HEK293 (cell line): Measurements from ENCODE around the gene OR4S2.

Source experiments
- CTCF ChIA-PET: fragments of 350-600 bp; formaldehyde crosslinking; extraction: SDS; loops from one replicate; lab custom pipeline; 2021; ENCODE audit warnings: antibody characterized with exemption; lab: Yijun Ruan, JAX
- POLR2A ChIA-PET: fragments of 300-600 bp; formaldehyde crosslinking; extraction: SDS; loops from one replicate; lab custom pipeline; 2020; ENCODE audit warnings: antibody characterized with exemption, inconsistent platforms; lab: Yijun Ruan, JAX
- H3K27ac ChIP-seq: fragments of 200-500 bp; sonication (Bioruptor generic); 2 replicates; pipeline ENCODE4 v1.5.1; 2014; ENCODE audit warnings: low read depth, low read length, control low read depth, inconsistent platforms; ENCODE audit errors: extremely low read depth
- H3K36me3 ChIP-seq, 2 experiments: fragments of 200-500 bp in 1 of 2; sonication (Bioruptor generic) in 1 of 2; 1 replicate in 1 of 2; 2 replicates in 1 of 2; pipeline ENCODE4 v1.5.1; 2014 to 2017; ENCODE audit warnings: inconsistent platforms in 2 of 2, low read length in 2 of 2; ENCODE audit not compliant: control insufficient read depth in 2 of 2, insufficient read depth in 1 of 2
- H3K4me1 ChIP-seq: fragments of 200-500 bp; sonication (Bioruptor generic); 2 replicates; pipeline ENCODE4 v1.5.1; 2014; ENCODE audit warnings: mild to moderate bottlenecking, low read length, inconsistent platforms; ENCODE audit not compliant: control insufficient read depth, insufficient read depth
- H3K4me3 ChIP-seq: 2 replicates; pipeline ENCODE4 v1.5.1; 2011; ENCODE audit warnings: low read depth, mild to moderate bottlenecking, control low read depth, low read length, moderate library complexity
- H3K9me3 ChIP-seq: fragments of 200-500 bp; sonication (Bioruptor generic); 2 replicates; pipeline ENCODE4 v1.5.1; 2014; ENCODE audit warnings: low read depth, low read length, inconsistent platforms; ENCODE audit not compliant: control insufficient read depth, insufficient read depth
- BCL11B ChIP-seq: fragments of 450-650 bp; formaldehyde crosslinking; IDR thresholded peaks from 2 replicates; pipeline ENCODE4 v1.5.1; 2016; ENCODE audit warnings: low read depth, missing biosample characterization, missing genetic modification characterization
- PRDM4 ChIP-seq: fragments of 450-650 bp; formaldehyde crosslinking; IDR thresholded peaks from 2 replicates; pipeline ENCODE4 v1.5.1; 2017; ENCODE audit warnings: missing biosample characterization, missing genetic modification characterization
- SP7 ChIP-seq: fragments of 450-650 bp; formaldehyde crosslinking; IDR thresholded peaks from 2 replicates; pipeline ENCODE4 v1.5.1; 2016; ENCODE audit warnings: missing biosample characterization, missing genetic modification characterization
- YY2 ChIP-seq: fragments of 450-650 bp; formaldehyde crosslinking; IDR thresholded peaks from 2 replicates; pipeline ENCODE4 v1.5.1; 2016; ENCODE audit warnings: missing biosample characterization, missing genetic modification characterization
- ZNF16 ChIP-seq: fragments of 450-650 bp; formaldehyde crosslinking; IDR thresholded peaks from 2 replicates; pipeline ENCODE4 v1.5.1; 2016; ENCODE audit warnings: low read depth, missing biosample characterization, missing genetic modification characterization
- ZNF169 ChIP-seq: fragments of 450-650 bp; formaldehyde crosslinking; IDR thresholded peaks from 2 replicates; pipeline ENCODE4 v1.5.1; 2016; ENCODE audit warnings: missing biosample characterization, missing genetic modification characterization
- ZNF23 ChIP-seq: fragments of 450-650 bp; formaldehyde crosslinking; IDR thresholded peaks from 2 replicates; pipeline ENCODE4 v1.5.1; 2016; ENCODE audit warnings: missing biosample characterization, missing genetic modification characterization, borderline replicate concordance
- ZNF398 ChIP-seq: fragments of 450-650 bp; formaldehyde crosslinking; IDR thresholded peaks from 2 replicates; pipeline ENCODE4 v1.5.1; 2017; ENCODE audit warnings: missing biosample characterization, missing genetic modification characterization
- ZNF549 ChIP-seq: fragments of 450-650 bp; IDR thresholded peaks from 2 replicates; pipeline ENCODE4 v1.5.1; 2018; ENCODE audit warnings: missing biosample characterization, missing genetic modification characterization, mild to moderate bottlenecking, inconsistent platforms, moderate library complexity
- ZNF560 ChIP-seq: fragments of 450-650 bp; formaldehyde crosslinking; IDR thresholded peaks from 2 replicates; pipeline ENCODE4 v1.5.1; 2017; ENCODE audit warnings: missing biosample characterization, missing genetic modification characterization, borderline replicate concordance
- ZNF571 ChIP-seq: fragments of 450-650 bp; formaldehyde crosslinking; IDR thresholded peaks from 2 replicates; pipeline ENCODE4 v1.5.0; 2017; ENCODE audit warnings: missing biosample characterization, missing genetic modification characterization
- ZNF596 ChIP-seq: fragments of 450-650 bp; IDR thresholded peaks from 2 replicates; pipeline ENCODE4 v1.5.0; 2018; ENCODE audit warnings: missing biosample characterization, mild to moderate bottlenecking, missing genetic modification characterization, moderate library complexity
- ZNF629 ChIP-seq: fragments of 450-650 bp; formaldehyde crosslinking; IDR thresholded peaks from 2 replicates; pipeline ENCODE4 v1.5.1; 2017; ENCODE audit warnings: missing biosample characterization, missing genetic modification characterization
- ZNF660 ChIP-seq: fragments of 450-650 bp; IDR thresholded peaks from 2 replicates; pipeline ENCODE4 v1.5.1; 2018; ENCODE audit warnings: missing biosample characterization, mild to moderate bottlenecking, missing genetic modification characterization
- TF ChIP-seq, protein P1 (sequence below): fragments of 450-650 bp; formaldehyde crosslinking; IDR thresholded peaks from 2 replicates; pipeline ENCODE4 v1.5.1; 2016; ENCODE audit warnings: missing biosample characterization, missing genetic modification characterization
- TF ChIP-seq, protein P2 (sequence below): fragments of 450-650 bp; formaldehyde crosslinking; IDR thresholded peaks from 2 replicates; pipeline ENCODE4 v1.5.1; 2016; ENCODE audit warnings: missing biosample characterization, missing genetic modification characterization
- TF ChIP-seq, protein P3 (sequence below): fragments of 450-650 bp; formaldehyde crosslinking; IDR thresholded peaks from 2 replicates; pipeline ENCODE4 v1.5.1; 2016; ENCODE audit warnings: missing biosample characterization, missing genetic modification characterization

Gene OR4S2

GRCh38 chr11:55655096-55655495, 7.0 kb downstream of the OR4S2 start:
- CTCF ChIA-PET = no interaction called here
- no peaks in the 10 kb centered on the region for H3K9me3 ChIP-seq
- no peak overlapping the region for H3K27ac ChIP-seq
- POLR2A ChIA-PET = no interaction called here
- TF ChIP-seq, protein P1, sequence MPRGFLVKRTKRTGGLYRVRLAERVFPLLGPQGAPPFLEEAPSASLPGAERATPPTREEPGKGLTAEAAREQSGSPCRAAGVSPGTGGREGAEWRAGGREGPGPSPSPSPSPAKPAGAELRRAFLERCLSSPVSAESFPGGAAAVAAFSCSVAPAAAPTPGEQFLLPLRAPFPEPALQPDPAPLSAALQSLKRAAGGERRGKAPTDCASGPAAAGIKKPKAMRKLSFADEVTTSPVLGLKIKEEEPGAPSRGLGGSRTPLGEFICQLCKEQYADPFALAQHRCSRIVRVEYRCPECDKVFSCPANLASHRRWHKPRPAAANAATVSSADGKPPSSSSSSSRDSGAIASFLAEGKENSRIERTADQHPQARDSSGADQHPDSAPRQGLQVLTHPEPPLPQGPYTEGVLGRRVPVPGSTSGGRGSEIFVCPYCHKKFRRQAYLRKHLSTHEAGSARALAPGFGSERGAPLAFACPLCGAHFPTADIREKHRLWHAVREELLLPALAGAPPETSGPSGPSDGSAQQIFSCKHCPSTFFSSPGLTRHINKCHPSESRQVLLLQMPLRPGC (tag by site-specific recombination) = no peak
- TF ChIP-seq, protein P2, sequence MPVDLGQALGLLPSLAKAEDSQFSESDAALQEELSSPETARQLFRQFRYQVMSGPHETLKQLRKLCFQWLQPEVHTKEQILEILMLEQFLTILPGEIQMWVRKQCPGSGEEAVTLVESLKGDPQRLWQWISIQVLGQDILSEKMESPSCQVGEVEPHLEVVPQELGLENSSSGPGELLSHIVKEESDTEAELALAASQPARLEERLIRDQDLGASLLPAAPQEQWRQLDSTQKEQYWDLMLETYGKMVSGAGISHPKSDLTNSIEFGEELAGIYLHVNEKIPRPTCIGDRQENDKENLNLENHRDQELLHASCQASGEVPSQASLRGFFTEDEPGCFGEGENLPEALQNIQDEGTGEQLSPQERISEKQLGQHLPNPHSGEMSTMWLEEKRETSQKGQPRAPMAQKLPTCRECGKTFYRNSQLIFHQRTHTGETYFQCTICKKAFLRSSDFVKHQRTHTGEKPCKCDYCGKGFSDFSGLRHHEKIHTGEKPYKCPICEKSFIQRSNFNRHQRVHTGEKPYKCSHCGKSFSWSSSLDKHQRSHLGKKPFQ = no peak
- TF ChIP-seq, protein P3, sequence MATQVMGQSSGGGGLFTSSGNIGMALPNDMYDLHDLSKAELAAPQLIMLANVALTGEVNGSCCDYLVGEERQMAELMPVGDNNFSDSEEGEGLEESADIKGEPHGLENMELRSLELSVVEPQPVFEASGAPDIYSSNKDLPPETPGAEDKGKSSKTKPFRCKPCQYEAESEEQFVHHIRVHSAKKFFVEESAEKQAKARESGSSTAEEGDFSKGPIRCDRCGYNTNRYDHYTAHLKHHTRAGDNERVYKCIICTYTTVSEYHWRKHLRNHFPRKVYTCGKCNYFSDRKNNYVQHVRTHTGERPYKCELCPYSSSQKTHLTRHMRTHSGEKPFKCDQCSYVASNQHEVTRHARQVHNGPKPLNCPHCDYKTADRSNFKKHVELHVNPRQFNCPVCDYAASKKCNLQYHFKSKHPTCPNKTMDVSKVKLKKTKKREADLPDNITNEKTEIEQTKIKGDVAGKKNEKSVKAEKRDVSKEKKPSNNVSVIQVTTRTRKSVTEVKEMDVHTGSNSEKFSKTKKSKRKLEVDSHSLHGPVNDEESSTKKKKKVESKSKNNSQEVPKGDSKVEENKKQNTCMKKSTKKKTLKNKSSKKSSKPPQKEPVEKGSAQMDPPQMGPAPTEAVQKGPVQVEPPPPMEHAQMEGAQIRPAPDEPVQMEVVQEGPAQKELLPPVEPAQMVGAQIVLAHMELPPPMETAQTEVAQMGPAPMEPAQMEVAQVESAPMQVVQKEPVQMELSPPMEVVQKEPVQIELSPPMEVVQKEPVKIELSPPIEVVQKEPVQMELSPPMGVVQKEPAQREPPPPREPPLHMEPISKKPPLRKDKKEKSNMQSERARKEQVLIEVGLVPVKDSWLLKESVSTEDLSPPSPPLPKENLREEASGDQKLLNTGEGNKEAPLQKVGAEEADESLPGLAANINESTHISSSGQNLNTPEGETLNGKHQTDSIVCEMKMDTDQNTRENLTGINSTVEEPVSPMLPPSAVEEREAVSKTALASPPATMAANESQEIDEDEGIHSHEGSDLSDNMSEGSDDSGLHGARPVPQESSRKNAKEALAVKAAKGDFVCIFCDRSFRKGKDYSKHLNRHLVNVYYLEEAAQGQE (tag by site-specific recombination) = no peak
- no peak for TF ChIP-seq BCL11B
- no peak for TF ChIP-seq ZNF596 (tag by site-specific recombination)
- TF ChIP-seq ZNF560 (tag by site-specific recombination) = no peak
- no peak for TF ChIP-seq SP7
- TF ChIP-seq ZNF660 (tag by site-specific recombination) = no peak
- TF ChIP-seq ZNF629 = no peak
- no peak for TF ChIP-seq ZNF23
- no peak for TF ChIP-seq PRDM4 (tag by site-specific recombination)
- TF ChIP-seq ZNF16 (tag by site-specific recombination) = no peak
- TF ChIP-seq ZNF169 = no peak
- no peak for TF ChIP-seq ZNF571
- TF ChIP-seq ZNF398 (tag by site-specific recombination) = no peak
- no peak for TF ChIP-seq YY2
- no peak for TF ChIP-seq ZNF549 (tag by site-specific recombination)
- H3K4me3 ChIP-seq = no peak overlapping the region
- H3K4me1 ChIP-seq = no peaks in the 10 kb centered on the region
- H3K36me3 ChIP-seq = no peaks in the 10 kb centered on the region
